NCI-H2081 (cell line): ENCODE measurements around the gene PPP2R2D.

ENCODE experiments used
- DNase-seq, 2 experiments: peaks; one replicate each; lab custom pipeline; 2025; lab: John Stamatoyannopoulos, UW

The PPP2R2D gene

GRCh38 chr10:131998845-131999681, 98.3 kb downstream of the PPP2R2D start:
- DNase-seq, result no peak

GRCh38 chr10:132001238-132001972, 100.6 kb downstream of the PPP2R2D start:
- no peak for DNase-seq

- no peak for DNase-seq
These were observed 101.2 kb downstream of the PPP2R2D start for GRCh38 chr10:132002004-132002403.

- DNase-seq, result no peak
These were observed 102.6 kb downstream of the PPP2R2D start for GRCh38 chr10:132003282-132003924.

- no peak for DNase-seq
These were observed 103.2 kb downstream of the PPP2R2D start for GRCh38 chr10:132004052-132004451.

GRCh38 chr10:132005147-132005546, 104.3 kb downstream of the PPP2R2D start:
- DNase-seq, result no peak

GRCh38 chr10:132006966-132007365, 106.2 kb downstream of the PPP2R2D start:
- DNase-seq, result no peak

- DNase-seq, result no peak
These were observed 106.9 kb downstream of the PPP2R2D start for GRCh38 chr10:132007681-132008080.
